Astrocyte of the spinal cord (primary cell): ENCODE measurements around the gene SHOX.
"Not testable (repeated sequence)": the region's sequence is repeated elsewhere in the genome, so short reads cannot be mapped to it uniquely, and the experiment has no call there.

Experiments used
- DNase-seq: peaks from one replicate; pipeline ENCODE4 v3.0.0; 2011; ENCODE audit warnings: low read depth, low spot score
- H3K4me3 ChIP-seq: 2 replicates; pipeline ENCODE4 v1.5.1; 2011; ENCODE audit warnings: low read depth, mild to moderate bottlenecking, low read length, moderate library complexity
- CTCF ChIP-seq: IDR thresholded peaks from 2 replicates; pipeline ENCODE4 v1.5.1; 2012; ENCODE audit warnings: low read depth, mild to moderate bottlenecking, low read length, inconsistent platforms
- in situ Hi-C: cut with HindIII; loops from 2 replicates; pipeline ENCODE4 v1.10.0; 2017; ENCODE audit warnings: low sequenced_read_pairs

The SHOX gene

GRCh38 chrX:623599-624315, 6.8 kb upstream of the SHOX start:
- DNase-seq = no peak
- in situ Hi-C loops = no loop called here
- TF ChIP-seq CTCF = no peak
- H3K4me3 ChIP-seq = no peak overlapping the region

DNA sequence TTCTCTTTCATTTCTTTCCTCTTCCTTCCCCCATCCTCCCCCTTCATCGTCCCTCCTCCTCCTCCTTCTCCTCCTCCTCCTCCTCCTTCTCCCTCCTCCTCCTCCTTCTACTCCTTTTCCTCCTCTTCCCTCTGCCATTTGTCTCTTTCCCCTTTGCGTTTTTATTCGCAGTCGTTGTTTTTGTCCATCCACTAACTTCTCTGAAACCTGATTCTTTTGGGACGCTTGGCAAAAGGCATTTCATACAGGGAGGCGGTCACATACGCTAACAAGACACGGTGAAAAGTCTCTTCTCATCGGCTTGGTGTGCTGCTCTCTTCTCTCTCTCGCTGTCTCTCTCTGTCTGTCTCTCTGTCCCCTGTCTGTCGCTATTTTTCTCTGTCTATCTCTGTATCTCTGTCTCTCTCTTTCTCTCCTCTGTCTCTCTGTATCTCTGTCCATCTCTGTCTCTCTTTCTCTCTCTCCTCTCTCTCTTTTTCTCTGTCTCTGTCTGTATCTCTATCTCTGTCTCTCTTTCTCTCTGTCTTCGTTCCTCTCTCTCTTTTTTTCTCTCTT, 5.4 kb upstream of the SHOX start:
- no peak overlapping the region for H3K4me3 ChIP-seq
- in situ Hi-C loops = no loop called here
- no peak for TF ChIP-seq CTCF

DNA sequence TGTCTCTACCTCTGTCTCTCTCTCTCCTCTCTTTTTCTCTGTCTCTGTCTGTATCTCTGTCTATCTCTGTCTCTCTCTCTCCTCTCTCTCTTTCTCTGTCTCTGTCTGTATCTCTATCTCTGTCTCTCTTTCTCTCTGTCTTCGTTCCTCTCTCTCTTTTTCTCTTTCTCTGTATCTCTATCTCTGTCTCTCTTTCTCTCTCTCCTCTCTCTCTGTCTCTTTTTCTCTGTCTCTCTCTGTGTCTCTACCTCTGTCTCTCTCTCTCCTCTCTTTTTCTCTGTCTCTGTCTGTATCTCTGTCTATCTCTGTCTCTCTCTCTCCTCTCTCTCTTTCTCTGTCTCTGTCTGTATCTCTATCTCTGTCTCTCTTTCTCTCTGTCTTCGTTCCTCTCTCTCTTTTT, 4.5 kb upstream of the SHOX start:
- H3K4me3 ChIP-seq, in situ Hi-C loops, DNase-seq: not testable (repeated sequence)

More for the DNA sequence above, 5.4 kb upstream of the SHOX start:
- no peak for DNase-seq

GRCh38 chrX:626745-627509, 3.7 kb upstream of the SHOX start:
- no peak for DNase-seq
- TF ChIP-seq CTCF = no peak
- H3K4me3 ChIP-seq = no peak overlapping the region
- in situ Hi-C loops = no loop called here

DNA sequence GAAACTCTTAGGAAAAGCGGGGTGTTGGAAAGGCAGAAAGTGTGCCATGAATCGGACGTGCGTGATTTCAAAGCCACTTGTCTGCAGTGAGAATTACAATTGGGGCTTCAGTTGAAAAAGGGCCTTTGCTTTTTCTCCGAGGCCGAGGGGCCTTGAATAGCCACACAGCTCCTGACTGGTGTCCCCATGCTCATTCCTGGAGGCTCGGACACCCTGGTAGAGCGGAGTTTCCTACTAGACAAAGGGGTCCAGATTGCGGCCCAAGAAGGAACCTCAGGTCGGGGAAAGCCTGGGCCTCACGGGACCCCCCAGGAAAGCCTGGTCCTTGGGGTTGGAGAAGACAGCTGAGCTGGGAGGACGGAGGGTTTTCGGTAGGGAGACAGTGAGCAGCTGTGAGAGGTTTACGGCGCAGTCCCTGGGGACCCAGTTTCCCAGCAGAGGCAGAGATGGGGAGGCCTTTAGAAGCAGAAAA, 3.0 kb upstream of the SHOX start:
- no peak overlapping the region for H3K4me3 ChIP-seq
- no peak for DNase-seq
- TF ChIP-seq CTCF = no peak
- in situ Hi-C loops = no loop called here

GRCh38 chrX:627995-628394, 2.6 kb upstream of the SHOX start:
- in situ Hi-C loops = no loop called here
- no peak for DNase-seq
- H3K4me3 ChIP-seq = no peak overlapping the region
- no peak for TF ChIP-seq CTCF
